Activated naive CD4-positive, alpha-beta T cell treated with anti-CD3 and anti-CD28 coated beads, Interleukin-2, amount 50 U/mL, for 72 hours (primary cell): ENCODE data around the gene PRLH. TPM values are rescaled to one million over a fixed set of nuclear protein-coding genes. Genes with fewer than 3 reads are reported as not detected.

Experiments used
- ATAC-seq, 2 donors: fragments of 150-1000 bp; cut with Tn5 transposase; 2 replicates each; pipeline ENCODE4 v1.10.0; 2021; ENCODE audit warnings: mild to moderate bottlenecking in 2 of 2, moderate library complexity in 2 of 2
- DNase-seq, 2 donors: peaks; one replicate each; pipeline ENCODE4 v3.0.0; 2021 to 2022; ENCODE audit warnings: low spot score in 2 of 2
- H3K27ac Mint-ChIP-seq, 2 donors: one replicate each; pipeline ENCODE4 v1.8.0; 2022; ENCODE audit warnings: mild to moderate bottlenecking in 2 of 2, mixed read lengths in 2 of 2
- H3K36me3 Mint-ChIP-seq, 2 donors: one replicate each; pipeline ENCODE4 v1.8.0; 2022; ENCODE audit warnings: mixed read lengths in 2 of 2
- H3K9me3 Mint-ChIP-seq, 2 donors: one replicate each; pipeline ENCODE4 v1.8.0; 2022; ENCODE audit warnings: mixed read lengths in 2 of 2
- total RNA-seq, 2 donors: library from RNA; stranded (reverse); gene quantifications; one replicate each; pipeline ENCODE4 v1.2.3, GENCODE V29; 2022

PRLH gene
- not detected for total RNA-seq

GRCh38 chr2:237566401-237567235, at the start of gene PRLH:
TSS of gene PRLH (plus strand) at chr2:237566574. CDS start at chr2:237566574, 0 bp downstream.
- H3K9me3 Mint-ChIP-seq, result no peaks in the 10 kb centered on the region
- no peak for ATAC-seq
- H3K27ac Mint-ChIP-seq, result no peak within 1 kb of the TSS
- no peak for DNase-seq
- H3K36me3 Mint-ChIP-seq, result no peaks in the 10 kb centered on the region

- Mint-ChIP-seq H3K27ac (no peak overlapping the region), H3K9me3 (no peaks in the 10 kb centered on the region), H3K36me3 (no peaks in the 10 kb centered on the region)
- DNase-seq (no peak), ATAC-seq (no peak)
Observed at GRCh38 chr2:237517163-237517562, 49.2 kb upstream of the PRLH start.

- no peaks in the 10 kb centered on the region for H3K9me3 Mint-ChIP-seq
- no peaks in the 10 kb centered on the region for H3K36me3 Mint-ChIP-seq
- no peak for ATAC-seq
- DNase-seq, result no peak
- H3K27ac Mint-ChIP-seq, result no peak overlapping the region
Observed at GRCh38 chr2:237517990-237518389, 48.4 kb upstream of the PRLH start.

- no peaks in the 10 kb centered on the region for H3K9me3 Mint-ChIP-seq
- no peaks in the 10 kb centered on the region for H3K36me3 Mint-ChIP-seq
- H3K27ac Mint-ChIP-seq, result no peak overlapping the region
- no peak for ATAC-seq
- DNase-seq, result no peak
Observed at GRCh38 chr2:237519506-237520245, 46.7 kb upstream of the PRLH start.

- Mint-ChIP-seq H3K27ac (no peak overlapping the region), H3K9me3 (no peaks in the 10 kb centered on the region), H3K36me3 (no peaks in the 10 kb centered on the region)
- DNase-seq (no peak), ATAC-seq (no peak)
Observed at GRCh38 chr2:237520290-237520689, 46.1 kb upstream of the PRLH start.

- Mint-ChIP-seq H3K27ac (no peak overlapping the region), H3K36me3 (no peaks in the 10 kb centered on the region), H3K9me3 (no peaks in the 10 kb centered on the region)
- DNase-seq, result no peak
- ATAC-seq, result no peak
Observed at GRCh38 chr2:237524631-237525030, 41.7 kb upstream of the PRLH start.

GRCh38 chr2:237525559-237526157, 40.7 kb upstream of the PRLH start:
- ATAC-seq (no peak), DNase-seq (no peak)
- H3K36me3 Mint-ChIP-seq, result no peaks in the 10 kb centered on the region
- H3K9me3 Mint-ChIP-seq, result no peaks in the 10 kb centered on the region
- H3K27ac Mint-ChIP-seq, result no peak overlapping the region

GRCh38 chr2:237527233-237527632, 39.1 kb upstream of the PRLH start:
- H3K27ac Mint-ChIP-seq, result no peak overlapping the region
- no peaks in the 10 kb centered on the region for H3K36me3 Mint-ChIP-seq
- no peak for ATAC-seq
- H3K9me3 Mint-ChIP-seq, result no peaks in the 10 kb centered on the region
- DNase-seq, result no peak

- H3K36me3 Mint-ChIP-seq, result no peaks in the 10 kb centered on the region
- DNase-seq, result no peak
- ATAC-seq, result no peak
- H3K27ac Mint-ChIP-seq, result no peak overlapping the region
- no peaks in the 10 kb centered on the region for H3K9me3 Mint-ChIP-seq
Observed at GRCh38 chr2:237527766-237528165, 38.6 kb upstream of the PRLH start.

GRCh38 chr2:237529452-237530402, 36.6 kb upstream of the PRLH start:
- ATAC-seq (no peak), DNase-seq (no peak)
- Mint-ChIP-seq H3K27ac (no peak overlapping the region), H3K36me3 (no peaks in the 10 kb centered on the region), H3K9me3 (no peaks in the 10 kb centered on the region)

- no peaks in the 10 kb centered on the region for H3K36me3 Mint-ChIP-seq
- peak overlapping the region in 1 of 2 donors; percentile 44 for H3K27ac Mint-ChIP-seq
Observed at GRCh38 chr2:237530472-237531433, 35.6 kb upstream of the PRLH start.

GRCh38 chr2:237532160-237532559, 34.2 kb upstream of the PRLH start:
- no peak for DNase-seq
- Mint-ChIP-seq H3K36me3 (no peaks in the 10 kb centered on the region), H3K27ac (no peak overlapping the region), H3K9me3 (no peaks in the 10 kb centered on the region)
- ATAC-seq, result no peak

More at GRCh38 chr2:237530472-237531433, 35.6 kb upstream of the PRLH start:
- DNase-seq (no peak), ATAC-seq (no peak)
- no peaks in the 10 kb centered on the region for H3K9me3 Mint-ChIP-seq

GRCh38 chr2:237533668-237534161, 32.7 kb upstream of the PRLH start:
- H3K9me3 Mint-ChIP-seq, result no peaks in the 10 kb centered on the region
- H3K36me3 Mint-ChIP-seq, result no peaks in the 10 kb centered on the region
- no peak overlapping the region for H3K27ac Mint-ChIP-seq
- DNase-seq, result no peak
- ATAC-seq, result no peak

- ATAC-seq, result no peak
- no peaks in the 10 kb centered on the region for H3K36me3 Mint-ChIP-seq
Observed at GRCh38 chr2:237534380-237534779, 32.0 kb upstream of the PRLH start.

GRCh38 chr2:237535385-237536082, 30.8 kb upstream of the PRLH start:
- Mint-ChIP-seq H3K27ac (no peak overlapping the region), H3K9me3 (no peaks in the 10 kb centered on the region), H3K36me3 (no peaks in the 10 kb centered on the region)
- no peak for ATAC-seq
- no peak for DNase-seq

More at GRCh38 chr2:237534380-237534779, 32.0 kb upstream of the PRLH start:
- Mint-ChIP-seq H3K27ac (no peak overlapping the region), H3K9me3 (no peaks in the 10 kb centered on the region)
- DNase-seq, result no peak
